ENCODE measurements around the gene SRRD. TPM values are rescaled to one million over a fixed set of nuclear protein-coding genes. Genes with fewer than 3 reads are reported as not detected.
"Not testable (repeated sequence)": the region's sequence is repeated elsewhere in the genome, so short reads cannot be mapped to it uniquely, and the experiment has no call there.

Gene SRRD, protein sequence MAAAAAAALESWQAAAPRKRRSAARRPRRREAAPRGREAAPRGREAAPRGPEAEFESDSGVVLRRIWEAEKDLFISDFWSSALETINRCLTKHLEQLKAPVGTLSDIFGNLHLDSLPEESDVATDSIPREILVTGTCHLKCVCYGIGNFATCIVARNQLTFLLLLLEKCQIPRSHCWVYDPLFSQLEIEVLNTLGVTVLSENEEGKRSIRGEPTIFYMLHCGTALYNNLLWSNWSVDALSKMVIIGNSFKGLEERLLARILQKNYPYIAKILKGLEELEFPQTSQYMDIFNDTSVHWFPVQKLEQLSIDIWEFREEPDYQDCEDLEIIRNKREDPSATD
- 13.5 TPM for total RNA-seq

DNA sequence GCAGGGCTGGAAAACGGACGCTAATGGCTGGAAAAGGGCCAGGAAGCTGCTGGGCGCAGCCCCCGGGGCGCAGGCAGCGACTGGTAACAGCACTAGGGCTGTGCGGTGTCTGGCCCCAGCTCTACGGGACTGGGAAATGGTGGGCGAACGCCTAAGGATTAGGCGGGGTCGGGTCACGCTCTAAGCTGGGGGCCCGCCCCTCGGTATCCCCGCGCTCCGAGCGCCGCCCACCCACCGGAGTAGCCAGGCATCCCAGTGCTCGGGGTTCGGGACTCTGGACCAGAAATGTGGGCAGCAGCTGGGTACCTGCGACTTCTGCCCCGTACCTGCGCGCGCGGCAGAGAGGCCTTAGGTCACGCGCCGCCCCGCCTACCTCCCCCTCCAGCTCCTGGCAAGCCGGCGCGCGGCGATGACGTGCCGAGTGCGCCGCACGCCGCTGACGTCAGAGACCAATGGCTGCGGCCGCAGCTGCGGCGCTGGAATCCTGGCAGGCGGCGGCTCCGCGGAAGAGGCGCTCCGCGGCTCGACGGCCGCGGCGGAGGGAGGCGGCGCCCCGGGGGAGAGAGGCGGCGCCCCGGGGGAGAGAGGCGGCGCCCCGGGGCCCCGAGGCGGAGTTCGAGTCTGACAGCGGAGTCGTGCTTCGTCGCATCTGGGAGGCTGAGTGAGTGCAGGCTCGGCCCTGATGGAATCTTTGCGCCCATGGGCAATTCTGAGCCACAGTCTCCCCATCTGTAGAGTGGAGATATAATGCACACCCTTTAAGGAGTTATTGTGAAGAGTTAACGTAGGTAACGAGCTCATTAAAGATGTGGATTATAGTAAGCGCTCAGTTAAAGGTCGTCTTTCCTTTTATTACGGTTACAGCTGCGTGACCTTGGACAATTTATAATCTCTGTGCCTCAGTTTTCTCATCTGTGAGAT is at the start of gene SRRD, which contains the start of gene HPS4:
TSS of gene SRRD (plus strand) at position 439 of the 921 bp plus-strand sequence. CDS start at position 453, 14 bp downstream.
TSS of gene HPS4 (minus strand) at position 345 of the 921 bp plus-strand sequence. CDS start 2,021 bp downstream, outside the sequence.
- DNase-seq (ENCODE audit: low spot score in 2 of 2) (peak; percentile 92), FAIRE-seq (no peak)

DNA sequence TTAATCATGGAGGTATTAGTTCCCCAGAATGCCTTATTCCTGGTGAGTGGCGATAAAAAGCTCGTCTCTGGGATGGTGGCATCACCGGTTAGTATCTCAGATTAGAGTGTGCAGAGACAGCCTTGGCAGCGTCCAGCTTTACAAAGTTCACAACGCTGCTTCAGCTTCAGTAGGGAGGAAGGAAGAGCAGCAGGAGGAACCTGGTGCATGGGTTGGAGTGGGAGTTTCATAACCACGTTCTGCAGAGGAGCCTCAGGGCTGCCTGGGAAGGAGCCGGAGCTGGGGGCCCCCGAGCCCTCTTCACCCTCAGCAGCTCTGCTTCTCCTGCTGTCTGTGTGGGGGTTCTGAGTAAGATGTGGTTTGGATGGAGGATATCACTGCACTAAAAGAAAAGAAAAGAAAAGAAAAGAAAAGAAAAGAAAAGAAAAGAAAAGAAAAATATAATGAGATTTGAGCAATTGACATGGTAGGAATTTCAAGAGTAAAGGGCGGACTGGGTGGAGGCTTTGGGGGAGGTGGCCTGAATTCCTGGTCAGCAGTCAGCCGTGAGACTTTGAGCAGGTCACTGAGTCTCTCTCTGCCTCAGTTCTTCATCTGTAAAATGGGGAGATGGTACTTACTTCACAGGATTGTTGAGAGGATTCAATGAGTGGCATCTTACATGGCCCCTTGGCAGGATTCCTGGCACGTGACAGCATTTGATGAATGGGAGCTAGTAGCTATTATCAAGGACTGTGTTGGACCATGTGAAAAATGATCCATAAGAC is 48.2 kb upstream of the SRRD start:
- DNase-seq (ENCODE audit: low spot score in 2 of 2): no peak
- FAIRE-seq: no peak

DNA sequence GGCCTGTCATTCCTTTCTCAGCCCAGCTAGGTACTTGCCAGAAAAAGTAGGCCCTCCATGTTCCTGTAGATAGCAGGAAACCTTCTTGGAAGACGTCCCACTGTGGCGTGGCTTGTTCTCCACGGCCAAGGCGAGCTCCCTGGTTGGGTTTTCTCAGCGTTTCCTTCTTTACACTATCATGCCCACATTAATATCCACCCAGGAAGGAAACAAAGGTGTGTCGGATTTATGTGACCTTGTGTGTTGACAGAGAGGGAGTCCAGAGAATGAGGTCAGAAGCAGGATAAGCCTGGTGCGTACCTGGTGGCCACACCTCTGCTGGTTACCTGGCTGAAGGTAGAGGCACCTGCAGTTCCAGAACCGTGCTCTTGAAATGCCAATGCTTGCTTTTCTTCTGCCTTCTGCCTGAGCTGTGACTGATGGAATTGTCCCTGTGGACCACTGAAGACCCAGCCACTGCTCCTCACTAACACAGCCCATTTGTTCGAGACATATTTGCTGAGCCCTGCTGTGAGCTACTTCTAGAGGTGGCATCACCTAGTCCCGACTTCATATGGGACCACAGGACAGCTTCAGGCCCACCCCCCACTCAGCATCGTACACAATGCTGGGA is 46.7 kb upstream of the SRRD start:
- DNase-seq (ENCODE audit: low spot score in 2 of 2): no peak
- no peak for FAIRE-seq

DNA sequence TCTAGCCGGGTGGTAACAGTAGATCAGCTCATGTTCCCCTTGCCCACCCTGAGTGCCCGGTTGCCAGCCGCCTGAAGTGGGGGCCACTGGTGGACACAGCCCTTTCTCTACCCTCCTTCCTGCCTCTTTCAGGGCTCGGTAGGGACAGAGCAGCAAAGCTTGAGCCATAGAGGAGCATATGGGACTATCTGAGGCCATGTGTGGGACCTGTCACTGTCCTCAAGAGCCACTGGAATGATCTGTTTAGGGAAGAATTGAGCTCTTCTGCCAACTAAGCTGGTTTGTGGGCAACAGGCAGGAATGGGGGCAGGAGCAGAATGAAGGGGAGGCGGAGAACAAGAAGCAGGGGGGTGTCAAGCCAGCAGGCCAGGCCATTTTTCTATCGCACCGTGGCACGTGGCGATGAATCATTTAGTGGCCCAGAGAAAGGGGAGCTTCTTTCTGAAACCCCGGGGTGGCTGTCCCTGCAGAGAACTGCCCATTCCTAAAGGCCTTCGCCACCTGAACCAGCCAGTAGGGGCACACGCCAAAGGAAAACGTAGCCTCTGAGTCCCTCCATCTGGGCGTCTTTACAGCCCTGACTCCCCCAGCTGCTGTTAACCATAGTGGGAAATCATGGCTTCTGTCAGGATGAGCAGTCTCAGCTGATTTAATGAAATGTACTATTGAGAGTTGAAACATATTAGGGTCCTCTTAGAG is 45.8 kb upstream of the SRRD start:
- DNase-seq (ENCODE audit: low spot score in 2 of 2) (no peak), FAIRE-seq (no peak)

DNA sequence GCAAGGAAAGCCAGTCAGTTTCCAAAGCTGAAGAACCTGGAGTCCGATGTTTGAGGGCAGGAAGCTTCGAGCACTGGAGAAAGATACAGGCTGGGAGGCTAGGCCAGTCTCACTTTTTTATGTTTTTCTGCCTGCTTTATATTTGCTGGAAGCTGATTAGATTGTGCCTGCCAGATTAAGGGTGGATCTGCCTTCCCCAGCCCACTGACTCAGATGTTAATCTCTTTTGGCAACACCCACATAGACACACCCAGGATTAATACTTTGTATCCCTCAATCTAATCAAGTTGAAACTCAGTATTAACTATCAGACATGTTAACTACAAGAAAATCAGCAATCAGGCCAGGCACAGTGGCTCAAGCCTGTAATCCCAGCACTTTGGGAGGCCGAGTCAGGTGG is 44.9 kb upstream of the SRRD start:
- FAIRE-seq; DNase-seq (ENCODE audit: low spot score in 2 of 2): not testable (repeated sequence)

DNA sequence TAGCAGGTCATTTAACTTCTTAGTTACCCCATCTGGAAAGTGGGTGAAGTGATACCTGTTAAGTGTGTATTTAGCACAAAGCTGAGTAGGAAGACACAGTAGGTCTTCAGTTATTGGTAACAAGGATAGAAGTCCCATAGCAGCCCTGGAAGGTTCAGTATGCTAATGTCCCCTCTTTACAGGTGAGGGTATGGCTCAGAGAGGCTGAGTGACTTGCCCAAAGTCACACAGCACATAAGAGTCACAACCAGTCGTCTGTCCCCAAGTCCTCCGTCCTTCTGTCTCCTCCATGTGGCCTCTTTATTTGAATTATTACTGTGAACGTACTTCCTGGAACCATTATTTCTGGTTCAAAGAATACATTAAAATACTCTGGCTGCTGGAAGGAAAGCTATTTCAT is 44.1 kb upstream of the SRRD start:
- FAIRE-seq: no peak
- no peak for DNase-seq (ENCODE audit: low spot score in 2 of 2)

DNA sequence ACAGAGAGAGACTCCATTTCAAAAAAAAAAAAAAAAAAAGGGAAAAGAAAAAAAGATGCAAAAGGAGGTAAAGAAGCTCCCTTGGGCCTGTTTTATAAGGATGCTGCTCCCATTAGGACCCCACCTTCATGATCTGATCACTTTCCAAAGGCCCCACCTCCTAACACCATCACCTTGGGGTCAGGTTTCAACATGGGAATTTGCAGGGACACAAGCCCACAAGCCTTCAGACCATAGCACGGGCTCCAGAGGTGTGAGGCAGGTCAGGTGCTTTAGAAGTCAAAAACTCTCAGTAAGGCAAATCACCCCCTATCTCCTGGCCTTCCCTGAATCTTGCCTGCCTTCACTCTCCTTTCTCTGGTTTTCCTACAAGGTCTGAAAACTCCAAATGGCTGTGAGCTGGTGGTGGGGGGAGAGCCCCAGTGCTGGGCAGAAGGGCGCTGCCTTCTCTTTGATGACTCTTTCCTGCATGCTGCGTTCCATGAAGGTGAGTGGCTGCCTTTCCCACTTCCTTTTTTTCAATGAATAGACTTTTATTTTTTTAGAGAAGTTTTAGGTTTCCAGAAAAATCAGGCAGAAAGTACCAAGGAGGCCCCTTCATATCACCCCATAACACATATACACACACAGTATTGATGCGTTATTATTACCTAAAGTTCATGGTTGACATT is 41.5 kb upstream of the SRRD start:
- FAIRE-seq: no peak
- no peak for DNase-seq (ENCODE audit: low spot score in 2 of 2)

DNA sequence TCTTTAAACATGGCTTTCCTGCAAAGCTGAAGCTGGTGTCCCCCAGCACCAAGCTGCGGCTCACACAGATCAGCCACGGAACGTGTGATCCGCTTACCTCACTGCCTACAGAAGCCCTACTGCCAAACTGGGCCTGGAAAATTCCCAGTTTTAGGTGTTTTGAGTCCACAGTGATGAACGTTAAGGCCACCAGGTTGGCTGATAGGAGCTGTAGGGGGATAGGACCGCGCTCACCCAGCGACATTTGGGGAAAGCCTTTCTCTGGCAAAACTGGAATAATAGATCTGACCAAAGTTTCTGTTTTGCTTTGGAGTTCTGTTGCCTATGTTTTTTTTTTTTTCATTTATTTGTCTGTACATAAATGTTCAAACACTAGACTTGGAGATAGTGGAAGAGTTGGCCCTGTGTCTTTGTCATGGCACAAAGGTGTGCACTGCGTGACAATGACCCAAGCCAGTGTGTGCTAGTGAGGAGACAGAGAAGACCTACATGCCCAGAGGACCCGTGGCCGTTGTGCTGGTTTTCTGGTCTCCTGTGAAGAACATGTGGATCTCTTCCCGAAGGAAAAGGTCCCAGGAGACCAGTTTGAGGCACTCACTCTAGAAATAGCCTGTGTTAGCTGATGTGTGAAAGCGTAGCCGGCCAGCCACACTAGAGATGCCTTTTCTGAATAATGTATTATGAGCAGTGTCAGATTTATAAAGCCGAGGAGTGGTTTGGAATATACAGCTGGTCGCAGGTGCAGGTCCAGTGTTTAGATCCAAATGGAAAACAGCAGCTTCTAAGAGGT is 39.6 kb upstream of the SRRD start:
- FAIRE-seq (no peak), DNase-seq (ENCODE audit: low spot score in 2 of 2) (no peak)

DNA sequence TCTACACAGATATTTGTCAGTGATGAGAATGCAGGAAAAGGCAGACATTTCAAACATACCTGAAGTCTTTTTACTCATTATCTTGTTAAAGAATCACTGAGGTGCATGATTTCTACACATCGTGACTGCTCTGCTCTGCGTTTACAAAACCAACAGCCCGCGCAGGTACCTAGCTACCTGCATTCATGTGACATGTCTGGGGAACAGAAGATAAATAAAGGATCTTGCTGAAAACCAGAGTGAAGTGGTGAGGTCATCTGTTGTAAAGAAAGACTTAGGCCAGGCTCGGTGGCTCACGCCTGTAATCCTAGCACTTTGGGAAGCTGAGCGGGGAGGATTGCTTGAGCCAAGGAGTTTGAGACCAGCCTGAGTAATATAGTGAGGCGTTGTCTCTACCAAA is 38.9 kb upstream of the SRRD start:
- no peak for DNase-seq (ENCODE audit: low spot score in 2 of 2)
- no peak for FAIRE-seq

DNA sequence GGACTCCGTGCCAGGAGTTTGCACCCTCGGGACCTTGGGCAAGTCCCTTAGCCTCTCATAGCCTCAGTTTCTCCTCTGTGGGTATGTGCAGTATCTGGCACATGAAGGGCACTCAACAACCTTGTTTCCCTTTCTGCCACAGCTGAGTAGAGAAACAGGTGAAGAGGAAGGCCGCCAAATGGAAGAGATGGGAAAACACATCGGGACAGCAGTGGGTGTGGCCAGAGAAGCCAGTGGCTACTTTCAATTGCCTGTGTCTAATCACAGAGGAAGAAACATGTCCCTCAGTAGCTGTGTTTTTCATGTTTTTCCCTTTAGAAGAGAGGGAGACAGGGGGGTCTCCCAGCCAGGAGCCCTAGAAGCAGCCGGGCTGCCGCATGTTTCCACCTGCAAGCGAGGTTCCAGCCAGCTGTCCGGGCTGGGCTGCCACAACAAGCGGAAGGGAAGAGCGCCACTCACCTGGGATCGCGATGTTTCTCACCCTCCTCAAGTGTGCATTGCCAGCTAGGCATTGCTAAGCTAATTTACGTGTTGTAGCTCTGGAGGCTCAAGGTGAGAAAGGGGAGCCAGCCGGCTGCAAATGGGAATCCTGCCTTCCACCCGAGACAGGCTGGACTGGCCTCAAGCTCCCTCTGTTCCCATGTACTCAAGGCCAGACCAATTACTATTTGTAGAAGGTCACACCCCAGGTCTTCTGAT is 38.0 kb upstream of the SRRD start:
- DNase-seq (ENCODE audit: low spot score in 2 of 2) (no peak), FAIRE-seq (no peak)

DNA sequence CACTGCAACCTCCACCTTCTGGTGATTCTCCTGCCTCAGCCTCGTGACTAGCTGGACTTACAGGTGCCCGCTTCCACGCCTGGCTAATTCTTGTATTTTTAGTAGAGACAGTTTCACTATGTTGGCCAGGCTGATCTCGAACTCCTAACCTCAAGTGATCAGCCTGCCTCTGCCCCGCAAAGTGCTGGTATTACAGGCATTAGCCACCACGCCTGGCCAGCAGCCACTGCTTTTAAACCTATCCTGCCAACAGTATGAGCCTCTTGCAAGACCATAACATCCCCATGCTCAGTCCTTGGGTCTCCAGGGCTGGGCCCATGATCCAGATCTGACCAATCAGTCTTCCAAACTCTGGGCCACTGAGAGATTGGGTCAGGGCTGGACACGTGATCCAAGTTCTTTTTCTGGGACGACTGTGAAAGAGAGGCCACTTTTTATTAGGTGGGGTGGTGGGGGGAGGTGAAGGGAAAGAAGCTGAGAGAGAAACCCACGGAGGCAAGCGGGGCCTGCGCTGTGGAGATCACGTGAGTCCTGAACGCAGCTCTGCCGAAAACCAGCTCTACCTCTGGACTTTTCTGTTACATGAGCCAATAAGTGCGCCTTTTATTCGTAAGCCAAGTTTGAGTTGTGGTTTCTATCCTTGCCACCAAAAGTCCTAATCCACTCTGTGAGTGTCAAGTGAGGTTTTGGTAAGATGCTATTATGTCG is 36.7 kb upstream of the SRRD start:
- FAIRE-seq (no peak), DNase-seq (ENCODE audit: low spot score in 2 of 2) (no peak)

DNA sequence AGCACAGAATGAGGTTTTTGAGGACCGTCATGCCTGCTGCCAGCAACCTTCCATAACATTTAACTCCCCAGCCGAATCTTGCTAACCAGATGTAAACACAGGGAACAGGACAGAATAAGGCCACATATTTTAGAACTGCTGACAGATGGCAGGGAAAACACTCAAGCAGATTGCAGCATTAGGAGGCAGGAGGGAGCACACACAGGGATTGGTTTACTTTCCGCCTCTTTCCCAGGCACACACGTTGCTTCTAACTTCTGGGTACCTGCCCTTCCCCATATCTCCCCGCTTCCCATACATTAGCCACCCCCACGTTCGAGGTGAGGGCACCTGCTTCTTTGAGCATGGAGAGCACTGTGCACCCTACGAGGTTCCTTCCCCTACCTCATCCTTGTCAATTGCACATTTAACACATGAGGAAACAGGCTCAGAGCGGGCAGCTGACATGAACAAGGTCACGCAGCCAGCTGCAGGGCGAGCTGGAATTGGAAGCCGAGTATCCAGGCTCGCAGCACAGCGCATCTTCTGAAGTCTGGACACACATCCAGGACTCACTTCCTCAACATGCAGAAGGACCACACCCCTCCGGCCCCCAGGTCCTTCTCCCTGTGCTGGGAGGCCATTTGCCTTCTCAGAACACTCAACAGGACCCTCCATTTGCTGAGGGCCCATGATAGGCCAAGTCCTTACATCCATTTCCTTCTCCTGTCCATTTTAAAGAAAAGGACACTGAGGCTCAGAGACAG is 35.9 kb upstream of the SRRD start:
- no peak for DNase-seq (ENCODE audit: low spot score in 2 of 2)
- no peak for FAIRE-seq

DNA sequence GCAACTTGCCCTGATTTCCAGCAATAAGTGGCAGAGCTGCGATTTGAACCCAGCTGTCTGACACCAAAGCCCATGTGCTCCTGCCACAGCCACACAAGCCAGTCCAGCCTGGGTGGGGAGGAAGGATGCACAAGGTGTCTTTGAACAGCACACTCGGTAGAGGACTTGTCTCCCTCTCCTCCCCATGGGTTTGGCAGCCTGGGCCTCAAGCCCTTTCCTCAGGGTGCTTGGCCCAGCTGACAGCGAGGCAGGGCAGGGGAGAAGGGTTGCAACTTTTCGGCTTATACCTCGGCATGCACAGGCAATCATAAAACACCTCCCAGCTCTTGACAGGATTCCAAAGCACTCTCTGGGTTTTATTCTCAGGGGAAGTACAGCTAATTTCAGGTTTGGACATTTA is 35.3 kb upstream of the SRRD start:
- no peak for DNase-seq (ENCODE audit: low spot score in 2 of 2)
- FAIRE-seq: no peak

DNA sequence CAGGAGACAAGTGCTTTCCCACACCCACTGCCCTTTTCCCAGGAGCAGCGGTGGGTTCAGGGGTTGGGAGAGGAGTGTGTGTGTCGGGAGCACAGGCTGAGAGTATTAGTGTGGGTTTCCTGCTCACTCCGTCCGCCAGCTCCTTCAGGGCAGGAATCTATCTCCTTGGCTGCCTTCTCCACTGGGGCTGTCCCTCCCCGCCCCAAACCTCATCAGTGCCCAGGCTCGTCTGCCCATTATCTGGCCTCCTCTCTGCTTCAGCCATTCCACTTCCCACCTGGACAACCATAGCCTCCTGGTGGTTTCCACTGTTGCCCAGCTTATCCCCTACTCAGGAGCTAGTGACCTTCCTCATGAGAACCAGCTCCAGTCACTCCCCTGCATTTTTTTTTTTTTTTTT is 34.7 kb upstream of the SRRD start:
- FAIRE-seq (no peak), DNase-seq (ENCODE audit: low spot score in 2 of 2) (no peak)

DNA sequence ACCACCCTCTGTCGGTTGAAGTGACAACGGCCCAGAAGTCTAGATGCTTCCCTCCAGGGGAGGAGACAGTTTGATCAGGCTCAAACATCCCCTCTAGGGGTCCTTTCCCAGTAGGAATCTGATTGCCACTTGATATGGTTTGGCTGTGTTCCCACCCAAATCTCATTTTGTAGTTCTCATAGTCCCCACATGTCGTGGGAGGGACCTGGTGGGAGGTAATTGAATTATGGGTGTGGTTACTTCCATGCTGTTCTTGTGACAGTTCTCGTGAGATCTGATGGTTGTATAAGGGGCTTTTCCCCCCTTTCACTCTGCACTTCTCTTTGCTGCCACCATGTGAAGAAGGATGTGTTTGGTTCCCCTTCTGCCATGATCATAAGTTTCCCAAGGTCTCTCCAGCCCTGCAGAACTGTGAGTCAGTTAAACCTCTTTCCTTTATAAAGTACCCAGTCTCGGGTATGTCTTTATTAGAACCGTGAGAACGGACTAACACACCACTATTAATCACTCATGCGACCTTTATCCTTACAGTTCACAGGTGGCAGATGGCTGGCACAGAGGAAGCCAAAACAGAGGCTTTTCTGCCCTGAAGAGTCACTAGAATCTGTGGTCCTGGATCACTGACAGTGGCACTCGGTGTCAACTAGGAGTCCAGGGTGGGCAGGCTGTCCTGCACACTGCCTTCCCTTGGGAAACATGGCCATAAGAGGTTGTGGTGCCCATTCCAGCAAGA is 33.1 kb upstream of the SRRD start:
- FAIRE-seq (no peak), DNase-seq (ENCODE audit: low spot score in 2 of 2) (no peak)

Data from frontal cortex (tissue), 4 donors.